ENCODE measurements around the gene VCAN. TPM values are rescaled to one million over a fixed set of nuclear protein-coding genes. Genes with fewer than 3 reads are reported as not detected.
A peak's percentile ranks its signal among the peaks of the same experiment; 100 is the strongest.

Gene VCAN
- total RNA-seq, 4 donors from 2014 or later = 26.8 to 148 (median 65.8) TPM

DNA sequence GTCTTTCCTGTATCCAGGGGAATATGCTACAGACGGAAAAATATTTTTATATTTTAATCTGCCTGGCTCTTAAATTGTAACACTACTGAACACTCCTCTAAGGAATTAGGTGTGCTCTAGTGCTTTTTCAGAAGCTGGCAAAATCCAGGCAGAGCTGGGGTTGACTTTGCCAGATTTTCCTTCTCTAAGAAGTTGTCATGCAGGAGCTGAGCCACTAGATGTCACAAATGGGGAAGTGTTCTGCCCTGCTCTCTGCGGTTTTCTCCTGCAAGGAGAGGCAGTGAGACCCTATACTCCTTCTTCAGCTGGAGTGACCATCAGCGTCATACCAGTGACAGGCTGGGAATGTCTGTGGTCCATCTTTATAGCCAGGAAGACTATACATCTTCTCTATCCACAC, 136.6 kb downstream of the VCAN start:
- no peak overlapping the region for H3K27ac ChIP-seq
- H3K36me3 ChIP-seq = no peaks in the 10 kb centered on the region
- H3K9me3 ChIP-seq = no peaks in the 10 kb centered on the region
- H3K4me3 ChIP-seq = no peak overlapping the region
- TF ChIP-seq POLR2A (IDR thresholded peaks at IDR 0.05) (no peak), CTCF (IDR thresholded peaks at IDR 0.05) (peak in 2 of 4 experiments; percentile 11 to 30)
- no peaks in the 10 kb centered on the region for H3K4me1 ChIP-seq
- 8 to 10% methylated on average over 3 of the region's 3 CpGs for WGBS, 2 donors (ENCODE audit: low coverage in 1 of 2)
- H3K27me3 ChIP-seq = no peaks in the 10 kb centered on the region
- no peak for ATAC-seq

GRCh38 chr5:83614841-83615240, 143.3 kb downstream of the VCAN start:
- Histone ChIP-seq H3K9me3 (peaks cover 0 to 20% (median 0%) of the 10 kb centered on the region in 3 donors), H3K4me1 (no peaks in the 10 kb centered on the region), H3K36me3 (no peaks in the 10 kb centered on the region), H3K27me3 (no peaks in the 10 kb centered on the region), H3K4me3 (no peak overlapping the region), H3K27ac (no peak overlapping the region)
- TF ChIP-seq POLR2AphosphoS5 (IDR thresholded peaks at IDR 0.05) (no peak), CTCF (IDR thresholded peaks at IDR 0.05) (no peak), EP300 (IDR thresholded peaks at IDR 0.05) (no peak), POLR2A (IDR thresholded peaks at IDR 0.05) (no peak)
- no peak for ATAC-seq

GRCh38 chr5:83628360-83628759, 156.8 kb downstream of the VCAN start:
- ATAC-seq = no peak
- WGBS, 2 donors (ENCODE audit: low coverage in 1 of 2) = 62 to 69% methylated on average over 2 of the region's 2 CpGs
- Histone ChIP-seq H3K27ac (no peak overlapping the region), H3K4me3 (no peak overlapping the region), H3K4me1 (no peaks in the 10 kb centered on the region), H3K36me3 (no peaks in the 10 kb centered on the region), H3K27me3 (no peaks in the 10 kb centered on the region), H3K9me3 (no peaks in the 10 kb centered on the region)
- TF ChIP-seq EP300 (IDR thresholded peaks at IDR 0.05) (no peak), CTCF (IDR thresholded peaks at IDR 0.05) (no peak), POLR2AphosphoS5 (IDR thresholded peaks at IDR 0.05) (no peak), POLR2A (IDR thresholded peaks at IDR 0.05) (no peak)

Other genes starting within 250 kb of the VCAN start
- 1 to 10 TPM in 2 of 4 donors, under 1 TPM in 2; 0.31 to 1.8 (median 0.86) TPM for gene HAPLN1, start 249.1 kb downstream of the VCAN start, total RNA-seq